HG03378 (cell line): Measurements from ENCODE around the gene RIMBP2.

ENCODE experiments used
- ATAC-seq: cut with Tn5 transposase; IDR thresholded peaks from one replicate; pipeline ENCODE4 v1.9.1; 2021; ENCODE audit warnings: mild to moderate bottlenecking, moderate library complexity; ENCODE audit not compliant: unreplicated experiment

RIMBP2 gene

GRCh38 chr12:130454296-130454695 is 261.8 kb downstream of the RIMBP2 start:
- no peak for ATAC-seq

- ATAC-seq, result no peak
Measured at GRCh38 chr12:130452546-130452945, 263.6 kb downstream of the RIMBP2 start.

GRCh38 chr12:130451001-130451930 is 264.8 kb downstream of the RIMBP2 start:
- ATAC-seq, result no peak

GRCh38 chr12:130449291-130449690 is 266.8 kb downstream of the RIMBP2 start:
- ATAC-seq, result no peak

- ATAC-seq, result no peak
Measured at GRCh38 chr12:130448044-130448821, 267.9 kb downstream of the RIMBP2 start.

- no peak for ATAC-seq
Measured at GRCh38 chr12:130447655-130447965, 268.5 kb downstream of the RIMBP2 start.

- no peak for ATAC-seq
Measured at GRCh38 chr12:130446846-130447654, 269.0 kb downstream of the RIMBP2 start.

- ATAC-seq, result no peak
Measured at GRCh38 chr12:130444986-130445385, 271.1 kb downstream of the RIMBP2 start.

GRCh38 chr12:130444061-130444460 is 272.0 kb downstream of the RIMBP2 start:
- no peak for ATAC-seq

- ATAC-seq, result no peak
Measured at GRCh38 chr12:130441771-130442760, 274.0 kb downstream of the RIMBP2 start.

GRCh38 chr12:130440411-130441080 is 275.6 kb downstream of the RIMBP2 start:
- ATAC-seq, result no peak

GRCh38 chr12:130439250-130439649 is 276.8 kb downstream of the RIMBP2 start:
- ATAC-seq, result no peak

- ATAC-seq, result no peak
Measured at GRCh38 chr12:130438711-130439110, 277.4 kb downstream of the RIMBP2 start.

GRCh38 chr12:130438243-130438620 is 277.9 kb downstream of the RIMBP2 start:
- ATAC-seq, result no peak

GRCh38 chr12:130437555-130438242 is 278.4 kb downstream of the RIMBP2 start:
- ATAC-seq, result no peak

- no peak for ATAC-seq
Measured at GRCh38 chr12:130436741-130437501, 279.2 kb downstream of the RIMBP2 start.

GRCh38 chr12:130435826-130436225 is 280.3 kb downstream of the RIMBP2 start:
- no peak for ATAC-seq

GRCh38 chr12:130435331-130435730 is 280.8 kb downstream of the RIMBP2 start:
- no peak for ATAC-seq
